IPS-18c (cell line): ENCODE data around the gene POLR2E.

ENCODE experiments used
- H3K4me3 ChIP-seq: 2 replicates; pipeline ENCODE4 v1.7.0; 2013; ENCODE audit warnings: low read depth, mild to moderate bottlenecking, low read length, moderate library complexity; ENCODE audit not compliant: insufficient read depth
- H3K9me3 ChIP-seq: one replicate; pipeline ENCODE4 v1.6.1; 2013; ENCODE audit warnings: mild to moderate bottlenecking, low read length, moderate library complexity; ENCODE audit not compliant: control insufficient read depth, insufficient read depth

The POLR2E gene

GRCh38 chr19:1105873-1106840, 11.0 kb upstream of the POLR2E start:
- no peaks in the 10 kb centered on the region for H3K9me3 ChIP-seq
- H3K4me3 ChIP-seq = no peak overlapping the region; the same call in 1 of the 2 replicates

DNA sequence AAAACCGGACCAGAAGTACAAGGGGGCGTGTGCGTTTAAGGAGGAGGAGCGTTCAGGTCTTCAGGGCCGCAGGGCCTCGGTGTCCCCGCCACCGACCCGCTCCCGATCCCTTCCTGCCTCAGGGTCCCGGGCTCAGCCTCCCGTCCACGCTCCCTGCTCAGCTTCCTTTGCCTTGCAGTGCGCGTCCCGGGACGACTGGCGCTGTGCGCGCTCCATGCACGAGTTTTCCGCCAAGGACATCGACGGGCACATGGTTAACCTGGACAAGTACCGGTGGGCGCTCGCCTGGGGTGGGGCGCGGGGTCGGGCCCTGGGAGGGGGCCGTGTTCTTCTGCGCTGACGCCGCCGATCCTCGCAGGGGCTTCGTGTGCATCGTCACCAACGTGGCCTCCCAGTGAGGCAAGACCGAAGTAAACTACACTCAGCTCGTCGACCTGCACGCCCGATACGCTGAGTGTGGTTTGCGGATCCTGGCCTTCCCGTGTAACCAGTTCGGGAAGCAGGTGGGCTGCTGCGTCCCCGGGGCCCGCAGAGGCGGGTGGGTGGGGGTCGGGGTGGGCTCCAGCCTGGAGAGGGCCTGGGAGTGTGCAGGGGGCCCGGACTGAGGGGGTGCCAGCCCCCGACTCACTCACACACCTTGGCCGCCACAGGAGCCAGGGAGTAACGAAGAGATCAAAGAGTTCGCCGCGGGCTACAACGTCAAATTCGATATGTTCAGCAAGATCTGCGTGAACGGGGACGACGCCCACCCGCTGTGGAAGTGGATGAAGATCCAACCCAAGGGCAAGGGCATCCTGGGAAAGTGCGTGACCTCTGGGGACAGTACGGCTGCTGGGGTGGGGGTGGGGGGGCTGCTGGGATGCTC, 10.1 kb upstream of the POLR2E start:
- Histone ChIP-seq H3K4me3 (peak overlapping the region; percentile 84), H3K9me3 (no peaks in the 10 kb centered on the region)

- Histone ChIP-seq H3K4me3 (peak overlapping the region; percentile 84), H3K9me3 (no peaks in the 10 kb centered on the region)
Observed at GRCh38 chr19:1104311-1105007, 9.3 kb upstream of the POLR2E start.

DNA sequence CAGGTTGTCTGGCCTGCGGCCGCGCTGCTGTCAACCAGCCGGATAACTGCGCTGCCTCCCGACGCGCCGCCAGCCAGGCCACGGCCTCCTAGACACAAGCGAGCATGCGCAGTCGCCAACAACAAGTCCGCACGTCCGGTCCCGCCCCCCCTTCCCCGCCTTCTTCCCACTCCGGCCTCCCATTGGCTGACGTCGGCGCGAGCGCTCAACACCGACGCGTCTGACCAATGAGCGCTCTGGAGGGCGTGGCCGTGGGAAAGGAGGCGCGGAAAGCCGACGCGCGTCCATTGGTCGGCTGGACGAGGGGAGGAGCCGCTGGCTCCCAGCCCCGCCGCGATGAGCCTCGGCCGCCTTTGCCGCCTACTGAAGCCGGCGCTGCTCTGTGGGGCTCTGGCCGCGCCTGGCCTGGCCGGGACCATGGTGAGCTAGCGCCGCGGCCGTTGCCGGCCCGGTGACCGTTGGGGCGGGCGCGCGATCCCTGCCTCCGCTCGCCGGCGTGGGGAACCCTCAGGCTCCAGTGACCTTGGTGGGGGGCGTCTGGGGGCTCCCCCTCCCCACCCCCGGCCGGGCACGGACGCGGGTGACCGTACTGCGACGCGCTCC, 8.6 kb upstream of the POLR2E start, which contains the start of gene GPX4:
TSS of gene GPX4 (plus strand) at position 287 of the 603 bp plus-strand sequence. CDS start at position 337, 50 bp downstream.
- peak within 1 kb of the TSS; percentile 84 for H3K4me3 ChIP-seq
- no peaks in the 10 kb centered on the region for H3K9me3 ChIP-seq

DNA sequence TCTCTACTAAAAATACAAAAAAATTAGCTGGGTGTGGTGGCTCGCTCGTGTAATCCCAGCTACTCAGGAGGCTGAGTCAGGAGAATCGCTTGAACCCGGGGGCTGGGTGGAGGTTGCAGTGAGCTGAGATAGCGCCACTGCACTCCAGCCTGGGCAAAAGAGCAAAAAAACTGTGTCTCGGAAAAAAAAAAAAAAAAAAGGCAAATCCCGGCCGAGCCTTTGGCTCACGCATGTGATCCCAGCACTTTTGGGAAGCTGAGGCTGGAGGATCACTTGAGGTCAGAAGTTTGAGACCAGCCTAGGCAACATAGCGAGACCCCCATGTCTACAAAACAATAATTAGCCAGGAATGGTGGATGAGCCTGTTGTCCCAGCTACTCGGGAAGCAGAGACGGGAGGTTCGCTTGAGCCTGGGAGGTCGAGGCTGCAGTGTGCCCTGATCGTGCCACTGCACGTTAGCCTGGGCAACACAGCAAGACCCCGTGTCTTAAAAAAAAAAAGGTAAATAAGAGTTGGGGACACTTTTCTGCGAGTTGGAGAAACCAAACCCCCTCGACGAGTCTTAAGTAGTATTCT, 8.0 kb upstream of the POLR2E start:
- H3K4me3 ChIP-seq = no peak overlapping the region; the same call in 1 of the 2 replicates
- no peaks in the 10 kb centered on the region for H3K9me3 ChIP-seq

GRCh38 chr19:1102407-1103131, 7.4 kb upstream of the POLR2E start:
- Histone ChIP-seq H3K4me3 (no peak overlapping the region), H3K9me3 (no peaks in the 10 kb centered on the region)

- H3K4me3 ChIP-seq = no peak overlapping the region
- no peaks in the 10 kb centered on the region for H3K9me3 ChIP-seq
Observed at GRCh38 chr19:1101337-1101698, 6.1 kb upstream of the POLR2E start.

DNA sequence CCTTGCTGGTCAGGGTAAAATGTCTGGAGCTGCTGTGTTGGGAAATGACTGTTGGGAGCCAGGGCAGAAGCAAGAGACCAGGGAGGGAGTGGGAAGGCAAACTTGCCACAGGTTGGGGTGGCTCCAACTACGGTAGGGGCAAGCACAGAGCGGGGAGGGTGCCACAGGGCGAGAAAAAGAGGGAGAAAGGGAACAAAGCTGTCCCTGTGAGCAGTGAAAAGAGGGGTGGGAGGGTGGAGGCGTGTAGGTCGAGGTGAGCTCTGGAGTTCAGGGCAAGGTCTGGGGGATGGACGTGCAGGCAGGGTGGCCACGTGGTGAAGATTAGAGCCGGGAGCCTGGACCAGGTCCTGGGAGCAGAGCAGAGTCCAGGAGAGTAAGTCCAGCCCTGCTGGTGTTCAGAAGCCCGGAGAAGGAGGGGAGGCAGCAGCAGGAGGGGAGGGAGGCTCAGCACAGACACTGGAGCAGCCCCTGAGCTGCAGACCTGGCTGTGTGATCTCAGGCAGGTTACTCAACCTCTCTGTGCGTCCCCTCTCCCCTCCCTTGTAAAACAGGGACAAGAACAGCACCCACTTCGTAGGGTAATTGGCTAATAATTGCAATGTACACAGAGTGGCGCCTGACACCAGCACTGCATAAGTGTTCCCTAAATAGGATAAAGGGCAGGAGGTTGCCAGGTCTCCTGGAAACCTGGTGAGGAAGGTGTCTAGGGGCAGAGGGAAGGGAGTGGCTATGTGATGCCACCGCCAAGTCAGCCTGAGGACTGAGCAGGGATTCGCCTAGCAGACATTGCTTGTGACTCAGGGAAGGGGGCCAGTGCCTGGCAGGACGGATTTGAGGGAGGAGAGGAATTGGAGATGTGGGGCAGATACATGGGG, 3.2 kb upstream of the POLR2E start:
- no peaks in the 10 kb centered on the region for H3K9me3 ChIP-seq
- no peak overlapping the region for H3K4me3 ChIP-seq

- H3K4me3 ChIP-seq = no peak overlapping the region
- H3K9me3 ChIP-seq = no peaks in the 10 kb centered on the region
Observed at GRCh38 chr19:1097810-1098176, 2.6 kb upstream of the POLR2E start.

- peak overlapping the region; percentile 89 for H3K4me3 ChIP-seq
Observed at GRCh38 chr19:1094655-1094977, 559 bp downstream of the POLR2E start.

GRCh38 chr19:1093811-1094553, 1.2 kb downstream of the POLR2E start:
- Histone ChIP-seq H3K9me3 (no peaks in the 10 kb centered on the region), H3K4me3 (peak overlapping the region; percentile 89)

More at GRCh38 chr19:1094655-1094977, 559 bp downstream of the POLR2E start:
- H3K9me3 ChIP-seq = no peaks in the 10 kb centered on the region

GRCh38 chr19:1093330-1093729, 1.8 kb downstream of the POLR2E start:
- Histone ChIP-seq H3K4me3 (no peak overlapping the region), H3K9me3 (no peaks in the 10 kb centered on the region)

DNA sequence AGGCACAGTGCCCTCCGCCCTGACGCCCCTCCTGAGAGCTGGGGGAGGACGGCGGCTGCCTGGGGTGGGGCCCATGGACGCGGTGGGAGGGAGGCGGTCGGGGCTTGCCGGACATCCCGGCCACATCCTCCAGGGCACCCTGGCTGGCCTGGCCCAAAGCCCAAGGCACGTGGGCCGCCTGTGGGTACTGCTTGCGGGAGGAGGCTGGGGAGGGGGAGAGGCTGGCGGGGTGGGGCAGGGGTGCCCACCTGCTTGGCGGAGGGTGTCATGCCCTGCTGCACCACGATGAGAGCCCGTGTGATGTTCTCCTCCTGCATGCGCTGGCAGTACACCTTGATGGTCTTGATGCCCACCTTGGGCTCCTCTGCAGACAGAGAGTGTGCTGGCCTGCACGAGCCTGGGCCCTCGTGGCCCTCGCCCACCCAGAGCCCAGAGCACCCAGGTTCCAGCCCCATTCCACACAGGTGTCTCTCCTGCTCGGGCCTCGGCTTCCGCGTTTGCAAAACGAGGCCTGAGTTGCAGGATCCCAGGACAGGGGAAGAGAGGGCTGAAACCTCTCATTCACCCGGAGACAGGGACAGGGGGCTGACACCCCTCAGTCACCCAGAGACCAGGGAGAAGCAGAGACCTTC, 3.5 kb downstream of the POLR2E start:
- Histone ChIP-seq H3K9me3 (no peaks in the 10 kb centered on the region), H3K4me3 (no peak overlapping the region)

DNA sequence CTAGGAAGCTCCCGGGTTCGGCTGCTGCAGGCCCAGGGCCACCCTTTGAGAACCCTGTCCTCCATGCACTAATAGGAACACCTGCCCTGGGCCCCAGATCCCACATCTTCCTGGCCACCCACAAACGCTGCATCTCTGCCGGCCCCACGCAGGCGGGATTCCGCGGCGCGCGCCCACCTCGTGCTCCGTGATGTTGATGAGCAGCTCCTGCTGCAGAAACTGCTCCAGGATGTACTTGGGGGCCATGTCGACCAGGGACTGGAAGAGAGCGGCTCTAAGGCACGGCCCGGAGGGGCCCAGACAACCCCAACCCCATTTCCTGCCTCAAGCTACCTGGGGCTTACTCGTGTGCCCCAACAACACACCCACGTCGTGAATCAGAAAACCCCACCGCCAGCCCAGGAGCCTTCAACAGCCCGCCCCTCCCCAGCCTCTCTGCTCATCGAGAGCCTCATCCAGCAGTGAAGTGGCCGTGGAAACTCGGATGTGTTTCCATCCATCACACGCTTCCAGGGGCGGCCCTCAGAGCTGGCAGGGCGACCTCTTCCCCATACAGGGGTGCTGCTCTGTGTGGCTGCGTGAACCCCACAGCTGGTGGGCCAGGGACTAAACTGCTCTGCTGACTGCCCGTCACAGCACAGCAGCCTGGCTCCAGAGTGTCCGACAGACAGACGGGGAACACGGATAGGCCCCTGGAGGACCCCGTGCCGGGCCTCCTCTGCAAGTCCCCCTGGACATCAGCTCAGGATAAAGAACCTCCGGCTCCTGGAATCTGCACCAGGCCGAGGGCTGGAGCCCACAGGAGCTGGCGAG, 4.2 kb downstream of the POLR2E start:
- H3K9me3 ChIP-seq = no peaks in the 10 kb centered on the region
- no peak overlapping the region for H3K4me3 ChIP-seq
